Measurements from ENCODE around the gene SLC9C2. TPM values are rescaled to one million over a fixed set of nuclear protein-coding genes. Genes with fewer than 3 reads are reported as not detected.
A peak's percentile ranks its signal among the peaks of the same experiment; 100 is the strongest.
"Not testable (repeated sequence)": the region's sequence is repeated elsewhere in the genome, so short reads cannot be mapped to it uniquely, and the experiment has no call there.

Gene SLC9C2
- total RNA-seq, 1 experiment from 2014 or later = not detected

DNA sequence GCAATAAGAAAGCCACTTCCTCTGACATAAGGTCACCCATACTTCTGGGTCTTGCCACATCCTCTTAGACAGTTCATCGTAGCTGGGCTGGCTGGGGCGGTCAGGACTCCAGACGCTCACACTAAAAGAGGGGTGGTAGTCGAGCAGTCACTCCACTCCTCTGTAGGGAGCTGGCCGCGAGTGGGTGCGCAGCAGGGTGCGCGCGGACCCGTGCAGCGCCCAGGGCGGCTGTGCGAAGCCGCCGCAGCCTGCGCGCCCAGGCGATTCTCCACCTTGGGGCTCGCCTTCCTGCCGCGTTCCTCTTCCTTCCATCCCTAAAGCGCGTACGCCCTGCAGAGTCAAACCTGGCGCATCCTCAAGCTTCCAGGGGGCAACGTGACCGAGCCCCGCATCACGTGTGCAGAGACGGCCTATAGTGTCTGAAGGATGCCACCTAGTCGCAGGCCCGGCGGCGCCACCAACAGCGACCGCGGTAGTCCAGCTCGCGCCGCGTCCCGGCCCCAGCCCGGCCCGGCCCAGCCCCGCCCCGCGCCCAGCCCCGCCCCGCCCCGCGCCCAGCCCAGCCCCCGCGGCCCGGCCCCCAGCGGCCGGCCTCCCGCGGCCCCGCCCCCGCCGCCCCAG is 126.1 kb downstream of the SLC9C2 start:
- BruUV-seq (replicated peaks) = no TSS peak
- intact Hi-C loops (cut with micrococcal nuclease) = loop anchor here (1.0 to 2.0 kb wide), 2 partner anchors 238 to 732 kb away; partner anchors contain the start of gene KLHL20
- peaks cover 62% of the 10 kb centered on the region for H3K4me1 Mint-ChIP-seq (ENCODE audit: insufficient read depth, unreplicated experiment)
- TF ChIP-seq, protein P1, sequence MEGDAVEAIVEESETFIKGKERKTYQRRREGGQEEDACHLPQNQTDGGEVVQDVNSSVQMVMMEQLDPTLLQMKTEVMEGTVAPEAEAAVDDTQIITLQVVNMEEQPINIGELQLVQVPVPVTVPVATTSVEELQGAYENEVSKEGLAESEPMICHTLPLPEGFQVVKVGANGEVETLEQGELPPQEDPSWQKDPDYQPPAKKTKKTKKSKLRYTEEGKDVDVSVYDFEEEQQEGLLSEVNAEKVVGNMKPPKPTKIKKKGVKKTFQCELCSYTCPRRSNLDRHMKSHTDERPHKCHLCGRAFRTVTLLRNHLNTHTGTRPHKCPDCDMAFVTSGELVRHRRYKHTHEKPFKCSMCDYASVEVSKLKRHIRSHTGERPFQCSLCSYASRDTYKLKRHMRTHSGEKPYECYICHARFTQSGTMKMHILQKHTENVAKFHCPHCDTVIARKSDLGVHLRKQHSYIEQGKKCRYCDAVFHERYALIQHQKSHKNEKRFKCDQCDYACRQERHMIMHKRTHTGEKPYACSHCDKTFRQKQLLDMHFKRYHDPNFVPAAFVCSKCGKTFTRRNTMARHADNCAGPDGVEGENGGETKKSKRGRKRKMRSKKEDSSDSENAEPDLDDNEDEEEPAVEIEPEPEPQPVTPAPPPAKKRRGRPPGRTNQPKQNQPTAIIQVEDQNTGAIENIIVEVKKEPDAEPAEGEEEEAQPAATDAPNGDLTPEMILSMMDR (IDR thresholded peaks at IDR 0.05; ENCODE audit: unreplicated experiment) = no peak
- H3K27ac Mint-ChIP-seq (ENCODE audit: low read depth, unreplicated experiment) = peak overlapping the region; percentile 99
- H3K36me3 Mint-ChIP-seq (ENCODE audit: insufficient read depth, unreplicated experiment) = peaks cover 26% of the 10 kb centered on the region
- no peaks in the 10 kb centered on the region for H3K9me3 Mint-ChIP-seq (ENCODE audit: unreplicated experiment)
- ChIA-PET POLR2A (interaction anchor here (0.5 to 5.1 kb wide), 43 partner anchors 10 to 1734 kb away, joined by 3 to 181 read pairs (median 6); partner anchors contain the start of genes CENPL, DARS2, GAS5 and KLHL20), CTCF (interaction anchor here (0.5 to 7.4 kb wide), 14 partner anchors 10 to 732 kb away, joined by 3 to 73 read pairs (median 6); partner anchors contain the start of genes CENPL, DARS2 and KLHL20)
- peak; percentile 95 for DNase-seq (ENCODE audit: unreplicated experiment)
- no peaks in the 10 kb centered on the region for H3K27me3 Mint-ChIP-seq (ENCODE audit: insufficient read depth, unreplicated experiment)
- H3K4me3 Mint-ChIP-seq (ENCODE audit: unreplicated experiment) = peak overlapping the region; percentile 97

DNA sequence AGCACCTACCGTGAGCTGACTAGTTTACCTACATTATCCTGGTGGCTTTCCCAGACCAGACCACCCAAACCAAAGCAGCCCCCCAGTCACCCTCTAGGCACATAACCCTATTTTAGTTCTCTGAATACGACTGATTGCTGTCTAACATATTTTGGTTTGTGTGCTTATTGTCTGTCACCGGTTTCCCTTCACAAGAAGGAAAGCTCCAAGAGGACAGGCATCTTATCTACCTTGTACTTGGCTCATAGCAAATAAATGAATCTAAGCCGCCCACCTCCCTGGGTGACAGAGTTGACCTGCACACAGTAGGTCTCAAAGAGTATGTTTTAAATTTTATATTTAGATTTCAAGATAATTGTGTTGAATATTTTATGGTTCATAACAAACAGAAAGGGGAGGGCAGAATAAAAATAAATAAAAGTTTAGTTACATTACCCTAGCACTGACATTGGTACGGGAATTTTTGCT is 126.6 kb downstream of the SLC9C2 start:
- Mint-ChIP-seq H3K36me3 (ENCODE audit: insufficient read depth, unreplicated experiment) (peaks cover 20% of the 10 kb centered on the region), H3K4me3 (ENCODE audit: unreplicated experiment) (peak overlapping the region; percentile 97), H3K27ac (ENCODE audit: low read depth, unreplicated experiment) (peak overlapping the region; percentile 99), H3K9me3 (ENCODE audit: unreplicated experiment) (no peaks in the 10 kb centered on the region), H3K4me1 (ENCODE audit: insufficient read depth, unreplicated experiment) (peaks cover 57% of the 10 kb centered on the region), H3K27me3 (ENCODE audit: insufficient read depth, unreplicated experiment) (no peaks in the 10 kb centered on the region)
- no peak for DNase-seq (ENCODE audit: unreplicated experiment)
- TSS peak; percentile 43 for BruUV-seq (replicated peaks)
- POLR2A ChIA-PET = interaction anchor here (0.5 to 5.1 kb wide), 34 partner anchors 10 to 734 kb away, joined by 3 to 181 read pairs (median 10); partner anchors contain the start of genes CENPL, DARS2, GAS5 and KLHL20
- TF ChIP-seq, protein P1 (IDR thresholded peaks at IDR 0.05; ENCODE audit: unreplicated experiment) = no peak
- intact Hi-C loops (cut with micrococcal nuclease) = loop anchor here (2.0 kb wide), 1 partner anchor 731 kb away; no protein-coding TSS in a partner anchor
- CTCF ChIA-PET = interaction anchor here (0.5 to 7.4 kb wide), 14 partner anchors 9 to 1077 kb away, joined by 3 to 73 read pairs (median 5); partner anchors contain the start of genes CENPL, DARS2 and KLHL20

DNA sequence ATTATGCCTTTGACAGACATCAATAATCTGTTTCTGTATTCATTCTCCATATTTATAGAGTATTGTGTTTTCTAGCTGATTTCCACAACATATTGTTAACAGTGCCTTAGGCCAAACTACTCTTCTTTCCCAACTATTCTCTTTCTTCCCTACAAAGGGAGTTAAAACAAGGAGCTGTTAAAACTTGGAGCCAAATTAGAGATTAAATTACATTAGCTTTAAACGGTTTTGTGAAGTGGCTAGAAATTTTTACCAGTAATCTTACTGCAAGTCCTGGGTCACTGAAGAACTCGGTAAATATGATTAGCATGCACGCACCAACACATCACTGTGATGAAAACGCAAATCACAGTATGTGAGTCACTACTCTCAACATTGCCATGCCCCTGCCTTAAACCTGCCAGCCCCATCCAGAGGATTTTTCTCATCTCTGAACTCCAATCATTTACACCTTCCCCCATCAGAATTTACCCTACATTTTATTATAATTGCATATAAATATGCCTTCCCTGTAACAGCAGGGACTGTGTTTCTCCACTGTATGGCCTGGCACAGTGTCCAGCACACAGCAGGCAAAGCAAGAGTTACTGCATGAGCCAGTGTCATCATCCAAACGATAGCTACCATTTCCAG is 127.2 kb downstream of the SLC9C2 start:
- intact Hi-C loops (cut with micrococcal nuclease) = loop anchor here (2.0 kb wide), 1 partner anchor 731 kb away; no protein-coding TSS in a partner anchor
- TF ChIP-seq, protein P1 (IDR thresholded peaks at IDR 0.05; ENCODE audit: unreplicated experiment) = no peak
- ChIA-PET POLR2A (interaction anchor here (0.5 to 5.1 kb wide), 28 partner anchors 9 to 733 kb away, joined by 3 to 181 read pairs (median 16); partner anchors contain the start of genes CENPL, DARS2, GAS5 and KLHL20), CTCF (interaction anchor here (0.6 to 7.4 kb wide), 14 partner anchors 9 to 1076 kb away, joined by 3 to 73 read pairs (median 4); partner anchors contain the start of genes CENPL, DARS2 and KLHL20)
- H3K4me1 Mint-ChIP-seq (ENCODE audit: insufficient read depth, unreplicated experiment) = peaks cover 51% of the 10 kb centered on the region
- H3K36me3 Mint-ChIP-seq (ENCODE audit: insufficient read depth, unreplicated experiment) = peaks cover 15% of the 10 kb centered on the region
- no peaks in the 10 kb centered on the region for H3K27me3 Mint-ChIP-seq (ENCODE audit: insufficient read depth, unreplicated experiment)
- H3K27ac Mint-ChIP-seq (ENCODE audit: low read depth, unreplicated experiment) = peak overlapping the region; percentile 99
- peak overlapping the region; percentile 97 for H3K4me3 Mint-ChIP-seq (ENCODE audit: unreplicated experiment)
- peak; percentile 64 for DNase-seq (ENCODE audit: unreplicated experiment)
- H3K9me3 Mint-ChIP-seq (ENCODE audit: unreplicated experiment) = no peaks in the 10 kb centered on the region
- no TSS peak for BruUV-seq (replicated peaks)

DNA sequence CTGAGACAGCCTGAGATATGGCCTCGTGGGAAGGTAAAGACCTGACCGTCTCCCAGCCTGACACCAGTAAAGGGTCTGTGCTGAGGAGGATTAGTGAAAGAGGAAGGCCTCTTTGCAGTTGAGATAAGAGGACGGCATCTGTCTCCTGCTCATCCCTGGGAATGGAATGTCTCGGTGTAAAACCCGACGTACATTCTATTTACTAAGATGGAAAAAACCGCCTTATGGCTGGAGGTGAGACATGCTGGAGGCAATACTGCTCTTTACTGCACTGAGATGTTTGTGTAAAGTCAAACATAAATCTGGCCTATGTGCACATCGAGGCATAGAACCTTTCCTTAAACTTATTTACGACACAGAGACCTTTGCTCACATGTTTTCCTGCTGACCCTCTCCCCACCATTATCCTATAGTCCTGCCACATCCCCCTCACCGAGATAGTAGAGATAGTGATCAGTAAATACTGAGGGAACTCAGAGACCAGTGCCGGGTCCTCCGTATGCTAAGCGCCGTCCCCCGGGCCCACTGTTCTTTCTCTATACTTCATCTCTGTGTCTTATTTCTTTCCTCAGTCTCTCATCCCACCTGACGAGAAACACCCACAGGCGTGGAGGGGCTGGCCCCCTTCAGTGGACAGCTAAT is 128.0 kb downstream of the SLC9C2 start:
- H3K36me3 Mint-ChIP-seq (ENCODE audit: insufficient read depth, unreplicated experiment); intact Hi-C loops (cut with micrococcal nuclease); H3K9me3 Mint-ChIP-seq (ENCODE audit: unreplicated experiment); DNase-seq (ENCODE audit: unreplicated experiment); H3K27me3 Mint-ChIP-seq (ENCODE audit: insufficient read depth, unreplicated experiment); BruUV-seq (replicated peaks): not testable (repeated sequence)
- Mint-ChIP-seq H3K4me3 (ENCODE audit: unreplicated experiment) (peak overlapping the region; percentile 97), H3K4me1 (ENCODE audit: insufficient read depth, unreplicated experiment) (peaks cover 44% of the 10 kb centered on the region), H3K27ac (ENCODE audit: low read depth, unreplicated experiment) (peak overlapping the region; percentile 99)
- ChIA-PET POLR2A (interaction anchor here (0.6 to 5.1 kb wide), 14 partner anchors 8 to 722 kb away, joined by 3 to 181 read pairs (median 37); partner anchors contain the start of genes CENPL, DARS2, GAS5 and KLHL20), CTCF (interaction anchor here (0.7 to 7.4 kb wide), 8 partner anchors 8 to 730 kb away, joined by 3 to 73 read pairs (median 5); partner anchors contain the start of genes CENPL, DARS2 and KLHL20)
